Left lobe of liver (tissue), 2 donors: ENCODE data around the gene TDP1. TPM values are rescaled to one million over a fixed set of nuclear protein-coding genes. Genes with fewer than 3 reads are reported as not detected.
"Not testable (repeated sequence)": the region's sequence is repeated elsewhere in the genome, so short reads cannot be mapped to it uniquely, and the experiment has no call there.

Experiments used
- ATAC-seq: fragments of 200-7000 bp; cut with Tn5 transposase; one replicate; pipeline ENCODE4 v1.9.1; 2020; ENCODE audit warnings: mild to moderate bottlenecking, moderate library complexity
- DNase-seq: peaks from one replicate; pipeline ENCODE4 v3.0.0-alpha.2; 2020; ENCODE audit warnings: low spot score
- total RNA-seq: library from RNA; stranded (reverse); gene quantifications from one replicate; pipeline ENCODE4 v1.2.1, GENCODE V29; 2021
- donor health status: DM: no; HTN: no; CAD: no; lungs with moderate emphysema.
- donor health status: DM: no; HTN: yes; CAD: no.

The TDP1 gene
- total RNA-seq, 1 donor from 2014 or later, result 4.6 TPM

- ATAC-seq, DNase-seq: not testable (repeated sequence)
These were observed 133.8 kb downstream of the TDP1 start for GRCh38 chr14:90089486-90089885.

GRCh38 chr14:90091393-90091792 lies 135.7 kb downstream of the TDP1 start:
- ATAC-seq (no peak), DNase-seq (no peak)

GRCh38 chr14:90093942-90094595 lies 138.3 kb downstream of the TDP1 start:
- DNase-seq (no peak), ATAC-seq (no peak)

Other genes starting within 250 kb of the TDP1 start
- gene EFCAB11, start 1.2 kb upstream of the TDP1 start, total RNA-seq, result 1.2 TPM
- gene KCNK13, start 106.1 kb downstream of the TDP1 start, total RNA-seq, result 0.38 TPM